HG02610 (cell line): ENCODE results near the gene EIF4H.
"Not testable (repeated sequence)": the region's sequence is repeated elsewhere in the genome, so short reads cannot be mapped to it uniquely, and the experiment has no call there.

Source experiments
- ATAC-seq: cut with Tn5 transposase; IDR thresholded peaks from one replicate; pipeline ENCODE4 v1.9.1; 2021; ENCODE audit warnings: mild to moderate bottlenecking, moderate library complexity; ENCODE audit not compliant: unreplicated experiment

The EIF4H gene

GRCh38 chr7:74223711-74224510 lies 49.8 kb downstream of the EIF4H start:
- ATAC-seq = no peak

DNA sequence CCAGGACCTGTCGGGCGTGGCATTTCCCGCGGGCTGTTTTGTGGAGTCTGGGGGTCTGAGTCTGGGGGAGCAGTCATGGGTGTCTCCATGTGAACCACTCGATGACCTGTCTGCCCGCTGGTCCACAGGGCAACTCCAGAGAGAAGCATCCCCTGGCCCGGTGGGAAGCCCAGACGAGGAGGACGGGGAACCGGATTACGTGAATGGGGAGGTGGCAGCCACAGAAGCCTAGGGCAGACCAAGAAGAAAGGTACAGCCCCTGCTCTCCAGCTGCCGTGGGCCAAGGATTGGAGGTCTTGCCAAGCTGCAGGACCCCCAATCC lies 50.3 kb downstream of the EIF4H start:
- no peak for ATAC-seq

DNA sequence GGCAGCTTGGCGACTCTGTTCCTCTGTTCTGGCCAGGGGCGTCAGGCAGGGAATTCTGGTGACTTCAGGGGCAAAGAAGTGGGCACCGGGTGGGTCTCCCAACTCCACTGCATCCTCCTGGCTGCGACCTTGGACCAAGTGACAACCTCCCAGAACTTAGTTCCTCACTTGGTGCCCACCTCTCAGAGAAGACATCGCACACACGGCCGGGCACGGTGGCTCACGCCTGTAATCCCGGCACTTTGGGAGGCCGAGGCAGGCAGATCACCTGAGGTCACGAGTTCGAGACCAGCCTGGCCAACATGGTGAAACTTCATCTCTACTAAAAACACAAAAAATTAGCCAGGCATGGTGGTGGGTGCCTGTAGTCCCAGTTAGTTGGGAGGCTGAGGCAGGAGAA lies 50.8 kb downstream of the EIF4H start:
- ATAC-seq = not testable (repeated sequence)

DNA sequence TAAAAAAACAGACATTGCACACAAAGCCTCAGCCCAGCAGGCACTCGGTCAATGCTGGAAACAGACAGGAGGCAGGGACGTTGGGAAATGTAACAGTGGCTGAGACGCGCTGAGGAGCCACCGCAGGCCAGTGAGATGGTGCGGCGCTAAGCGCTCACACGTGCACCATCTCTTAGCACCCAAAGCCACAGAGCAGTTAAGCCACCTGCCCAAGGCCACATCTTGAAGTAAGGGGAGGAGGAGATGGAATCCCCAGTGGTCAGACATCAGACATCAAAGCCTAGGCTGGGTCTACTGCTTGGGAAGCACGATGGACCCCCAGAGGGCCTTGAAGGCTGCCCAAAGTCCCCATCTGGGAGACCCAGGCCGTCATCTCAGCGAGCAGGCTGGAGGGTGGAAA lies 51.2 kb downstream of the EIF4H start:
- no peak for ATAC-seq

DNA sequence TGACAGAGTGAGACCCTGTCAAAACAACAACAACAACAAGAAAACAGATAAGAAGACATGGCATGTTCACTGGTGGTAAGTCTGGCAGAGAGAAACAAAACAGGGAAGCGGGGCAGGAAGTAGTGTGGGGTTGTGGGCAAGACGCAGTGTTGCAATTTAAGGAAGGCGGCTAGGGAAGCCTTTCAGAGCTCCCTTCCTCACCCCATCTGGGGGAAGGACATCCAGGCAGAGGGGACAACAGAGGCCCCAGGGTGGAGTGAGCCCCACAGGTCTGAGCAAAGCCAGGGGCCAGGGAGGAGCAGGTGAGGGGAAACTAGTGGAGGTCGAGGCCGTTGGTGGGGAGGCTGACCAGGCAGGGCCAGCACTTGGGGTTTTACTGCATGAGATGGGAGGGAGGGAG lies 52.5 kb downstream of the EIF4H start:
- no peak for ATAC-seq

- no peak for ATAC-seq
Observed at GRCh38 chr7:74228951-74229900, 55.1 kb downstream of the EIF4H start.

- peak; percentile 38 for ATAC-seq
Observed at GRCh38 chr7:74230446-74231231, 56.5 kb downstream of the EIF4H start.

GRCh38 chr7:74231232-74231590 lies 57.1 kb downstream of the EIF4H start:
- ATAC-seq = peak; percentile 81

DNA sequence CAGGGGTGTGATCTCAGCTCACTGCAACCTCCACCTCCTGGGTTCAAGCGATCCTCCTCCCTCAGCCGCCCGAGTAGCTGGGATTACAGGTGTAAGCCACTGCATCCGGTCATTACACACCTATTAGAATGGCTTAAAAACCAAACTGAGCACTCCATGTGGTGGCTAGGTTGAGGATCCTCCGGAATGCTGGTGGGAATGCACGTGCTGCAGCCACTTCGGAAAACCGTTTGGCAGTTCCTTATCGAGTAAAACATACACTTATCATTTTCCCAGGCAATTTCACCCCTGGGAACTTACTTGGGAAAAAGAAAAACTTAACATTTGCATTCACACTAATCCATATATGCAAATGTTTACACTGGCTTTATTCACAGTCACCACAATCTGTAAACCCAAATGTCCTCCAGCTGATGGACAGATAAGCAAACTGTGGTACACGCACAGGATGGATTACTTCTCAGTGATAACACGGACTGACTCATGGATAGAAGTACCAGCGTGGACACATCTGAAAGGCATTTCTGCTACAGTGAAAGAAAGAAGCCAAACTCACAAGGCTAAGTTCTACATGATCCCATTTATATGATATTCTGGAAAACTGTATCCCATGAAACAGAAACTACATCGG lies 59.6 kb downstream of the EIF4H start:
- no peak for ATAC-seq

DNA sequence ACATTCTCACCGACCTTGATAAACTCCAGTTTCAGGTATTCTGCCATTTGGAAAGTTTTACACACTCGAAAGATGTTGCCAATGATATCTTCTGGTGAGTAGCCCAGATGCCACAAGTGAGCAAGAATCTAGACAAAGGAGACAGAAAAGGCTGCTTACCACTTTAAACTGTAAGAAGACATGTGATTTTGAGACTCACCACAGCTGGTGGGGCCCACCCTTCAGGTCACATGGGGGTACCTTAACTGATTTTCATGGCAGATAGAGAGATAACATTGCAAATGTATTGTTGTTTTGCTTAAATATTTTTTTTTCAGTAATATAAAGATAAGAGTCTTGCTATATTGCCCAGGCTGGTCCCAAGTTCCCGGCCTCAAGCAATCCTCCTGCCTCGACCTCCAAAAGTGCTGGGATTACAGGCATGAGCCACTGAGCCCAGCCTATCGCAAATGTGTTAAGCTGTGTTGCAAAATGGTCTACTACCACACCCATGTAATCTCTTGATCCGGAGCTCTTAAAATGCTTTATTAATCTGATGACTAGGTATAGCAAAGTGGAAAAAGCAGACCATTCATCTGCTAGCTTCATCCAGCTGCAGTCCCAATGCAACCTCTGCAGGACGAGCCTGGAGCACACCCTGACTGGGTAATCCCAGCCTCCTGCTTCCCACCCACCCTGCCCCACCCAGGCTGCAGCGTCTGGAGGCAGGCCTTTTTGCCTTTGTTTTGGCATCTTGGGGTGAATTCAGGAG lies 61.5 kb downstream of the EIF4H start:
- no peak for ATAC-seq

GRCh38 chr7:74236284-74236683 lies 62.1 kb downstream of the EIF4H start:
- no peak for ATAC-seq

DNA sequence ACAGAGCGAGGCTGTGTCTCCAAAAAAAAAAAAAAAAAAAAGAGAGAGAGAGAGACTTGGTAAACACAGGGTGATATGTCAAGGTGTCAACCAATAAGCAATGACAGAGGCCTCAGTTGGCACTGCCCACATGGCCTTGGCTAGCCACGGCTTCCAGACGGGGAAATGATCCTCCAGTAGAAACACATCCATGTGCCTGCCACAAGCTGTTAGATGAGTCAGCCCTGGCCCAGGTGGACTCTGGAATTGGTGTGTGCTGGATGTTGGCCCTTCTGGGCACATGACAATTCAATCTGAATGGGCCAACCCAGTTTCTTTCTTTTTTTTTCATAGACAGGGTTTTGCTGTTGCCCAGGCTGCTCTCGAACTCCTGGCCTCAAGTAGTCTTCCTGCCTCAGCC lies 66.3 kb downstream of the EIF4H start:
- ATAC-seq = no peak

GRCh38 chr7:74242122-74242443 lies 67.9 kb downstream of the EIF4H start:
- ATAC-seq = peak; percentile 7

- no peak for ATAC-seq
Observed at GRCh38 chr7:74246497-74246896, 72.3 kb downstream of the EIF4H start.
